Neuronal stem cell (in vitro differentiated cells): ENCODE results near the gene KCNK10.
"Not testable (repeated sequence)": the region's sequence is repeated elsewhere in the genome, so short reads cannot be mapped to it uniquely, and the experiment has no call there.

Source experiments
- DNase-seq: peaks from one replicate; pipeline ENCODE4 v3.0.0-alpha.2; 2013; ENCODE audit warnings: low spot score
- H2AFZ ChIP-seq: one replicate; pipeline ENCODE4 v1.6.1; 2013; ENCODE audit warnings: mild to moderate bottlenecking, low read length, inconsistent platforms
- H2AK5ac ChIP-seq: 2 replicates; pipeline ENCODE4 v1.6.1; 2013; ENCODE audit warnings: low read depth, mild to moderate bottlenecking, inconsistent platforms, low read length, moderate library complexity, mixed read lengths
- H2BK120ac ChIP-seq: 2 replicates; pipeline ENCODE4 v1.6.1; 2013; ENCODE audit warnings: low read depth, mild to moderate bottlenecking, inconsistent platforms, low read length, moderate library complexity, mixed read lengths
- H2BK12ac ChIP-seq: one replicate; pipeline ENCODE4 v1.6.1; 2013; ENCODE audit warnings: low read length, inconsistent platforms
- H2BK15ac ChIP-seq: 2 replicates; pipeline ENCODE4 v1.6.1; 2013; ENCODE audit warnings: mild to moderate bottlenecking, low read length, inconsistent platforms, mixed read lengths
- H2BK5ac ChIP-seq: one replicate; pipeline ENCODE4 v1.6.1; 2013; ENCODE audit warnings: inconsistent platforms, mild to moderate bottlenecking, low read length, moderate library complexity
- H3K14ac ChIP-seq: one replicate; pipeline ENCODE4 v1.6.1; 2013; ENCODE audit warnings: low read length, inconsistent platforms
- H3K18ac ChIP-seq: 2 replicates; pipeline ENCODE4 v1.6.1; 2013; ENCODE audit warnings: low read length, inconsistent platforms
- H3K23ac ChIP-seq: 2 replicates; pipeline ENCODE4 v1.6.1; 2013; ENCODE audit warnings: low read depth, mild to moderate bottlenecking, mixed read lengths, low read length, inconsistent platforms; ENCODE audit not compliant: poor library complexity
- H3K27ac ChIP-seq: replicated peaks from 3 replicates; pipeline ENCODE4 v1.5.1; 2013; ENCODE audit warnings: low read length, inconsistent platforms
- H3K27me3 ChIP-seq, 3 experiments: 2 replicates each; pipeline ENCODE4 v1.6.1; 2013; ENCODE audit warnings: low read length in 3 of 3, mild to moderate bottlenecking in 2 of 3, inconsistent platforms in 1 of 3, low read depth in 1 of 3, mixed read lengths in 1 of 3, moderate library complexity in 1 of 3; ENCODE audit not compliant: control insufficient read depth in 3 of 3, insufficient read depth in 3 of 3
- H3K36me3 ChIP-seq, 2 donors: replicated peaks in 1 of 2; 2 replicates each; pipeline ENCODE4 v1.6.1; 2013; ENCODE audit warnings: low read length in 2 of 2; ENCODE audit not compliant: control insufficient read depth in 2 of 2, insufficient read depth in 2 of 2
- H3K4ac ChIP-seq: 2 replicates; pipeline ENCODE4 v1.6.1; 2013; ENCODE audit warnings: inconsistent platforms, mild to moderate bottlenecking, low read length, moderate library complexity
- H3K4me1 ChIP-seq, 2 donors: 1 replicate in 1 of 2; 2 replicates in 1 of 2; pipeline ENCODE4 v1.6.1; 2013; ENCODE audit warnings: low read length in 2 of 2, low read depth in 1 of 2; ENCODE audit not compliant: control insufficient read depth in 2 of 2, insufficient read depth in 1 of 2
- H3K4me2 ChIP-seq: one replicate; pipeline ENCODE4 v1.6.1; 2013; ENCODE audit warnings: mild to moderate bottlenecking, low read length, inconsistent platforms; ENCODE audit not compliant: insufficient read depth, poor library complexity, severe bottlenecking
- H3K4me3 ChIP-seq, 2 donors: 2 replicates each; pipeline ENCODE4 v1.5.1; 2013; ENCODE audit warnings: low read length in 2 of 2, mild to moderate bottlenecking in 2 of 2, inconsistent platforms in 1 of 2, moderate library complexity in 1 of 2
- H3K79me1 ChIP-seq: one replicate; pipeline ENCODE4 v1.6.1; 2013; ENCODE audit warnings: low read depth, mild to moderate bottlenecking, inconsistent platforms, low read length, moderate library complexity
- H3K9ac ChIP-seq: one replicate; pipeline ENCODE4 v1.6.1; 2013; ENCODE audit warnings: mild to moderate bottlenecking, low read depth, low read length, inconsistent platforms; ENCODE audit not compliant: poor library complexity
- H3K9me3 ChIP-seq, 2 donors: replicated peaks in 1 of 2; 2 replicates each; pipeline versions ENCODE3 to v1.6.1; 2013; ENCODE audit warnings: low read length in 2 of 2, mild to moderate bottlenecking in 2 of 2, inconsistent platforms in 1 of 2, low read depth in 1 of 2, mixed read lengths in 1 of 2, moderate library complexity in 1 of 2; ENCODE audit not compliant: control insufficient read depth in 2 of 2, insufficient read depth in 1 of 2
- H4K8ac ChIP-seq: one replicate; pipeline ENCODE4 v1.6.1; 2013; ENCODE audit warnings: low read depth, mild to moderate bottlenecking, inconsistent platforms, low read length, moderate library complexity
- H4K91ac ChIP-seq: one replicate; pipeline ENCODE4 v1.6.1; 2013; ENCODE audit warnings: low read length, low read depth, mild to moderate bottlenecking, inconsistent platforms; ENCODE audit not compliant: poor library complexity
- WGBS, 2 donors: extraction: QIAGEN DNeasy Blood & Tissue Kit; methylation state at CpG; one replicate each; pipeline ENCODE4 v1.1.7; 2013; ENCODE audit warnings: missing lambda C conversion rate in 2 of 2, mixed read lengths in 1 of 2; ENCODE audit not compliant: insufficient read length in 2 of 2, insufficient replicate concordance in 1 of 2; ENCODE audit errors: extremely low coverage in 2 of 2; 5-methylcytosine and 5-hydroxymethylcytosine counted together

The KCNK10 gene

GRCh38 chr14:88266474-88266873 is 56.6 kb downstream of the KCNK10 start:
- Histone ChIP-seq H3K4me3 (no peak overlapping the region), H3K9me3 (peaks cover 0 to 2% of the 10 kb centered on the region in 2 donors), H3K27ac (no peak overlapping the region), H4K8ac (no peak overlapping the region), H3K4me1 (peaks cover 0 to 5% of the 10 kb centered on the region in 2 donors), H3K9ac (no peak overlapping the region), H3K4me2 (no peak overlapping the region), H4K91ac (no peak overlapping the region), H2BK120ac (no peak overlapping the region), H3K14ac (no peak overlapping the region), H2BK15ac (no peak overlapping the region), H2AK5ac (no peak overlapping the region), H3K27me3 (no peaks in the 10 kb centered on the region), H2BK5ac (no peak overlapping the region), H3K23ac (no peak overlapping the region), H2BK12ac (no peak overlapping the region), H3K79me1 (no peaks in the 10 kb centered on the region), H3K36me3 (peaks cover 6 to 14% of the 10 kb centered on the region in 2 donors), H3K4ac (no peak overlapping the region), H2AFZ (no peak overlapping the region), H3K18ac (peak overlapping the region; percentile 58)
- no CpG with 5 or more reads among the region's 2 CpGs for WGBS, 2 donors
- DNase-seq, result no peak

GRCh38 chr14:88264116-88264515 is 59.0 kb downstream of the KCNK10 start:
- H3K9me3 ChIP-seq, result peaks cover 0 to 2% of the 10 kb centered on the region in 2 donors
- no peak overlapping the region for H2AFZ ChIP-seq
- H3K14ac ChIP-seq, result no peak overlapping the region

DNA sequence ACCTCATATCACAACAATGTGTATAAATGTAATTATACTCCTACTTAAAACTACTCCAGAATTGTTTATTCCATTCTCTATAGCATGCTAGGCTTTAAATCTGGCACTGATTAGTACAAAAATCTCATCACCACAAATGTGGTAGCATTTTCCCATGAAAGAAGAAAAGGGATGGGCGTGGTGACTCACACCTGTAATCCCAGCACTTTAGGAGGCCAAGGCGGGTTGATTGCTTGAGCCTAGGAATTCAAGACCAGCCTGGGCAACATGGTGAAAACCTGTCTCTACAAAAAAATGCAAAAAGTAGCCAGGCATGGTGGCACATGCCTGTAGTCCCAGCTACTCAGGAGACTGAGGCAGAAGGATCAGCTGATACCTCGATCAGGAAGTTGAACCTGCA is 61.8 kb downstream of the KCNK10 start:
- no CpG with 5 or more reads among the region's 3 CpGs for WGBS, 2 donors
- not testable (repeated sequence) for H3K4ac ChIP-seq, H2BK15ac ChIP-seq, H2BK120ac ChIP-seq, H2BK12ac ChIP-seq, H3K4me1 ChIP-seq, H2AK5ac ChIP-seq, H4K8ac ChIP-seq, H3K18ac ChIP-seq, H3K14ac ChIP-seq, H3K79me1 ChIP-seq, H2AFZ ChIP-seq, H3K27me3 ChIP-seq, H3K27ac ChIP-seq, H2BK5ac ChIP-seq, H3K4me2 ChIP-seq, H3K4me3 ChIP-seq, H3K9ac ChIP-seq, H3K23ac ChIP-seq, DNase-seq, H3K9me3 ChIP-seq, H4K91ac ChIP-seq
- H3K36me3 ChIP-seq, result peaks cover 4 to 23% of the 10 kb centered on the region in 2 donors

More at GRCh38 chr14:88264116-88264515, 59.0 kb downstream of the KCNK10 start:
- no peak overlapping the region for H3K23ac ChIP-seq
- DNase-seq, result no peak
- H3K9ac ChIP-seq, result no peak overlapping the region
- H3K4me3 ChIP-seq, result no peak overlapping the region
- no peak overlapping the region for H2BK5ac ChIP-seq
- no CpG with 5 or more reads among the region's 6 CpGs for WGBS, 2 donors
- no peak overlapping the region for H3K18ac ChIP-seq
- H3K4me2 ChIP-seq, result no peak overlapping the region
- no peak overlapping the region for H2BK120ac ChIP-seq
- no peak overlapping the region for H3K27ac ChIP-seq
- H2BK15ac ChIP-seq, result no peak overlapping the region
- H4K91ac ChIP-seq, result no peak overlapping the region
- no peaks in the 10 kb centered on the region for H3K79me1 ChIP-seq
- H3K4ac ChIP-seq, result no peak overlapping the region
- no peaks in the 10 kb centered on the region for H3K27me3 ChIP-seq
- no peak overlapping the region for H2BK12ac ChIP-seq
- no peaks in the 10 kb centered on the region for H3K4me1 ChIP-seq
- no peak overlapping the region for H2AK5ac ChIP-seq
- peaks cover 6 to 20% of the 10 kb centered on the region in 2 donors for H3K36me3 ChIP-seq
- H4K8ac ChIP-seq, result no peak overlapping the region

DNA sequence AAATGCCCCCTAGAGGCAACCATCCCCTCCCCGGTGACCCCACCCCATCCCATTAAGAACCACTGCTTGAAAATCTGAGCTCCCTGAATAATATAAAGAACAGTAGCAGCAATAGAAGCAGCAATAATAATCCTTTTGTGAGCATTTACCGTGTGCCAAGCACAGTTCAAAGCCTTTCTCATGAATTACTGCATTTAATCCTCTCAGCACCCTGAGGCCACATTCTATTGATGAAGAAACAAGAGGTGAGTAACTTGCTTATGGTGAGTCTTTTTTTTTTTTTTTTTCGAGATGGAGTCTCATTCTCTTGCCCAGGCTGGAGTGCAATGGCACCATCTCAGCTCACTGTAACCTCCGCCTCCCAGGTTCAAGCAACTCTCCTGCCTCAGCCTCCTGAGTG is 65.0 kb downstream of the KCNK10 start:
- Histone ChIP-seq H2BK120ac (no peak overlapping the region), H3K9me3 (no peaks in the 10 kb centered on the region), H2BK15ac (no peak overlapping the region), H3K18ac (no peak overlapping the region), H3K4me2 (no peak overlapping the region), H3K14ac (no peak overlapping the region), H4K91ac (no peak overlapping the region), H2AFZ (no peak overlapping the region), H3K4ac (no peak overlapping the region), H2BK5ac (no peak overlapping the region), H4K8ac (no peak overlapping the region), H3K4me3 (no peak overlapping the region), H3K23ac (no peak overlapping the region), H2AK5ac (no peak overlapping the region), H3K4me1 (peaks cover 0 to 10% of the 10 kb centered on the region in 2 donors), H3K36me3 (peaks cover 2 to 20% of the 10 kb centered on the region in 2 donors), H3K27me3 (no peaks in the 10 kb centered on the region), H3K27ac (no peak overlapping the region), H2BK12ac (no peak overlapping the region), H3K9ac (no peak overlapping the region), H3K79me1 (no peaks in the 10 kb centered on the region)
- DNase-seq, result no peak
- WGBS, 2 donors, result no CpG with 5 or more reads among the region's 4 CpGs
